WERI-Rb-1 (cell line): ENCODE data around the gene MYB.

ENCODE experiments used
- DNase-seq: peaks from one replicate; pipeline ENCODE4 v3.0.0-alpha.2; 2020
- H3K27ac ChIP-seq: fragments of 250-450 bp; sonication (Bioruptor Pico); 2 replicates; pipeline ENCODE4 v1.5.1; 2020; ENCODE audit warnings: mild to moderate bottlenecking, moderate library complexity
- H3K27me3 ChIP-seq: fragments of 250-450 bp; sonication (Bioruptor Pico); 2 replicates; pipeline ENCODE4 v1.5.1; 2021; ENCODE audit warnings: mild to moderate bottlenecking, low read depth, moderate library complexity; ENCODE audit not compliant: insufficient read depth, severe bottlenecking
- H3K36me3 ChIP-seq: fragments of 250-450 bp; sonication (Bioruptor Pico); 2 replicates; pipeline ENCODE4 v1.5.1; 2020; ENCODE audit warnings: mild to moderate bottlenecking, moderate library complexity
- H3K4me3 ChIP-seq: 2 replicates; pipeline ENCODE4 v1.5.1; 2011; ENCODE audit warnings: low read depth, mild to moderate bottlenecking, control low read depth, low read length
- H3K9me3 ChIP-seq: fragments of 250-450 bp; sonication (Bioruptor Pico); 2 replicates; pipeline ENCODE4 v1.5.1; 2021; ENCODE audit warnings: mild to moderate bottlenecking, moderate library complexity; ENCODE audit not compliant: severe bottlenecking
- CTCF ChIP-seq: IDR thresholded peaks from 2 replicates; pipeline ENCODE4 v1.5.1; 2011; ENCODE audit warnings: low read depth, mild to moderate bottlenecking, control low read depth, inconsistent platforms, low read length

The MYB gene

DNA sequence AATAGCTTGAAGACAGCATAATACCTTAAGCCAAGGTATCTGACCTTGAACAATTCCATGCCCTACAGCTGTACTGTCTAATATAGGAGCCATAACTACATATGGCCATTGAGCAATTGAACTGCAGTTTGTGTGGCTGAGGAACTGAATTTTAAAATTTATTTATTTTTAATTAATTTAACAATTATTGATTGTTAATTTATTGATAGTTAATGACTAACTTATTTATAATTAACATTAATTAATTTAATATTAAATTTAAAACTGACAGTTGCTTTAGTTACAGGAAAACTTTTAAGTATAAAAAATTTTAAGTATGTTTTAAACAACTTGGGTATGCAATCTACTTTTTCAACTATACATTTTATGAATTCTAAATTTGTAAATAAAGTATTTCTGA, 12.3 kb upstream of the MYB start:
- Histone ChIP-seq H3K27ac (no peak overlapping the region), H3K9me3 (no peaks in the 10 kb centered on the region), H3K4me3 (no peak overlapping the region), H3K27me3 (no peaks in the 10 kb centered on the region), H3K36me3 (no peaks in the 10 kb centered on the region)
- TF ChIP-seq CTCF = no peak
- DNase-seq = no peak

DNA sequence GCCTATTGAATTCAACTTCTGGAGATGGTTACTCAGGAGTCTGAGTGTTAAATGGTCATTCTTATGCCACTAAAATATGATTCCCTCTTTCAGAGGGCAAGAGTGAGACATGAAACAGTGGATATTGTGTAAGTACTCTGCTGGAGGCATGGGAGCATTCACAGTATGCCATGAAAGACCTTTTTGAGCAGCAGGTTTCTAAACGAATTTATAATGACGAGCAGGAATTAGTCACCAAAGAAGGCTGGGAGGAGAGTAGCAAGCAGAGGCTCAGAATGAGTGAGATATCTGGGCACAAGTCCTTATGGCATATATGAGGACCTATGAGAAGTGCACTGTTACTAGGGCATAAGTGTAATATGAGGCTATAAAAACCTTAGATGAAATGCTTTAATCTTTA, 10.9 kb upstream of the MYB start:
- TF ChIP-seq CTCF = no peak
- H3K9me3 ChIP-seq = no peaks in the 10 kb centered on the region
- H3K27me3 ChIP-seq = no peaks in the 10 kb centered on the region
- no peak overlapping the region for H3K4me3 ChIP-seq
- DNase-seq = no peak
- H3K27ac ChIP-seq = no peak overlapping the region
- no peaks in the 10 kb centered on the region for H3K36me3 ChIP-seq

- Histone ChIP-seq H3K36me3 (no peaks in the 10 kb centered on the region), H3K27ac (no peak overlapping the region), H3K27me3 (no peaks in the 10 kb centered on the region), H3K4me3 (no peak overlapping the region), H3K9me3 (no peaks in the 10 kb centered on the region)
- DNase-seq = no peak
- no peak for TF ChIP-seq CTCF
Measured at GRCh38 chr6:135170849-135171248, 10.3 kb upstream of the MYB start.

- Histone ChIP-seq H3K9me3 (no peaks in the 10 kb centered on the region), H3K36me3 (no peaks in the 10 kb centered on the region), H3K27me3 (no peaks in the 10 kb centered on the region), H3K4me3 (no peak overlapping the region), H3K27ac (no peak overlapping the region)
- no peak for TF ChIP-seq CTCF
- no peak for DNase-seq
Measured at GRCh38 chr6:135173242-135173988, 7.7 kb upstream of the MYB start.

- no peak for DNase-seq
Measured at GRCh38 chr6:135173989-135174484, 7.1 kb upstream of the MYB start.

More at GRCh38 chr6:135173989-135174484, 7.1 kb upstream of the MYB start:
- Histone ChIP-seq H3K4me3 (no peak overlapping the region), H3K27ac (no peak overlapping the region), H3K9me3 (no peaks in the 10 kb centered on the region), H3K36me3 (no peaks in the 10 kb centered on the region), H3K27me3 (no peaks in the 10 kb centered on the region)
- TF ChIP-seq CTCF = no peak
